Measurements from ENCODE around the gene COX20.
"Not testable (repeated sequence)": the region's sequence is repeated elsewhere in the genome, so short reads cannot be mapped to it uniquely, and the experiment has no call there.

Gene COX20

GRCh38 chr1:244835276-244836134 lies at the start of gene COX20:
Gene COX20, plus strand, starts transcription at chr1:244835658. Its CDS starts 57 bp downstream, at chr1:244835715.
- peak; percentile 89 to 91 for DNase-seq

GRCh38 chr1:244788493-244789275 lies 46.8 kb upstream of the COX20 start:
- no peak for DNase-seq

GRCh38 chr1:244789276-244789580 lies 46.2 kb upstream of the COX20 start:
- DNase-seq, result no peak

GRCh38 chr1:244789731-244790130 lies 45.7 kb upstream of the COX20 start:
- no peak for DNase-seq

GRCh38 chr1:244791061-244791460 lies 44.4 kb upstream of the COX20 start:
- no peak for DNase-seq

- DNase-seq, result no peak
Measured at GRCh38 chr1:244792188-244792850, 43.1 kb upstream of the COX20 start.

- DNase-seq, result no peak
Measured at GRCh38 chr1:244794071-244794470, 41.4 kb upstream of the COX20 start.

DNA sequence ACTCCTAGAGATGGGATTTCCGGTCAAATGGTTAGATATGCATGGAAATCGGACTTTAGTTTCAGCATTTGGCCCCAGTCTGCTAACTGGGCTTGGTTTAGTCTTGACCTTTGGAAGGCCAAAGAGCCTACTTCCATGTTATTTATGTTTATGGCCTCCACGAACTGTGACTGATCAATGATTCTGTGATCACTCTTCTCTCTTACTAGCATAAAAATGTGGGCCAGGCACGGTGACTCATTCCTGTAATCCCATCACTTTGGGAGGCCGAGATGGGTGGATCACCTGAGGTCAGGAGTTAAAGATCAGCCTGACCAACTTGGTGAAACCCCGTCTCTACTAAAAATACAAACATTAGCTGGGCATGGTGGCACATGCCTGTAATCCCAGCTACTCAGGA lies 40.9 kb upstream of the COX20 start:
- not testable (repeated sequence) for DNase-seq

GRCh38 chr1:244796719-244797406 lies 38.6 kb upstream of the COX20 start:
- peak; percentile 59 to 66 for DNase-seq

DNA sequence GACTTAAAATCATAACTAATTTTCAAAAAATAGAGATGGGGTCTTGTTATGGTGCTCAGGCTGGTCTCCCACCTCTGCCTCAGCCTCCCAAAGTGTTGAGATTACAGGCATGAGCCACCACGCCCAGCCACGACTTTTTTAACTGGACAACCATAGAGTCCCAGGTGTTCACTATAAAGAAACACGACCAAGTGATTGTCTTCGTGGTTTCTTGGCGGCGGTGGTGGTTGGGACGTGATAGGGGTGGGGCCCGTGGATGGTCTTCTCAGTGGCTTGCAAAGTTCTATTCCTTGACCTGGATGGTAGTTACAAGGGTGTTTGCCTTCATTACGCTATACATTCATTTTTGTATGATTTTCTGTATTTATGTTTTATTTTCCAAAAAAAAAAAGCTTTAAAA lies 34.6 kb upstream of the COX20 start:
- DNase-seq, result no peak

- DNase-seq, result peak; percentile 43 to 51
Measured at GRCh38 chr1:244801246-244801645, 34.2 kb upstream of the COX20 start.

DNA sequence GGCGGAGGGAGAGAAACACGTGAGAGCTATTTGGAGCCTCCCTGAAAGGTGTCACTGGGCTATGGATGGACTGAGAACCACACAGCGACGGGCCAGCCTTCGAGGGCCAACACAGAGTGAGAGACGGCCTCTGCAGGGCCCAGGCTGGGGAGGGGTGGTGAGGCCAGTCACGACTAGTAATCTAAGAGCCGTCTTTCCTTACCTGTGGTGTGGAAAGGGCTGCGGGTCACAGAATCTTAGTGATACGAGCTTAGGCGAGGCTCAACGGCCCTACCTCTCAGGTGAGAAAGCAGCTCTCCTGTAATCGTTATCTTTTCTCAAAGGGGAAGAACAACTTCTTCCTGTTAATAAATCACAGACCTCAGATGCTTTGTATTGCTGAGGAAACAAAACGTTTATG lies 33.4 kb upstream of the COX20 start:
- DNase-seq, result no peak

DNA sequence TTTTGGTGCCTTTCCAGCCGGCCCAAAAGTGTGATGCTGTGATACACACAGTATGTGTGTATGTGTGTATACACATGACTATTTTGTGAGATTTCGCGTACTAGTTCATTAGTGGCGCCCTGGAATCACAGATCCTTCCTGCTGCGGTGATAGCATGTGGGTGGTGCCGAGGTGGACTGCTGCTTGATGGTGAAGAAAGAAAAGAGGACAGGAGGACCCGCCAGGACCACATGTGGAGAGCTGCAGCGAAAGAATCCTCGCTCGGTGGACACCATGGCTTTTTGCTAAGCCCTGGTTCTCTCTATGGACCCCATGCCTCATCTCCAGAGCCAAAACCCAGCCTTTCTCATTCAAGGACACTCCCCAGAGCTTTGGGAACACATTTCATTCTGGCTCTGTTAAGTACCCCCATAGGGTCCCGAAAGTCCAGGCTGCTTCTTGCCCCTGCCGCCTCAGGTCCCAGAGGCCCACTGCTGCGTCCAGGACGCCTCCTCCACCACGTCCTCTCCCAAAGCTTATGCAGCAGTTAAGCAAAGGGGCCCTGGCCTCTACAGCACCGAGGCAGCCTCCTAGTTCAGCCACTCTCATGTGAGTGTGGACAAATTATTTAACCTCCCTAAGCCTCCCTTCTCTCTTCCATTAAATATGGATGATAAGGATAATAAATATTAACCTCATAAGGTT lies 32.8 kb upstream of the COX20 start:
- DNase-seq, result no peak

DNA sequence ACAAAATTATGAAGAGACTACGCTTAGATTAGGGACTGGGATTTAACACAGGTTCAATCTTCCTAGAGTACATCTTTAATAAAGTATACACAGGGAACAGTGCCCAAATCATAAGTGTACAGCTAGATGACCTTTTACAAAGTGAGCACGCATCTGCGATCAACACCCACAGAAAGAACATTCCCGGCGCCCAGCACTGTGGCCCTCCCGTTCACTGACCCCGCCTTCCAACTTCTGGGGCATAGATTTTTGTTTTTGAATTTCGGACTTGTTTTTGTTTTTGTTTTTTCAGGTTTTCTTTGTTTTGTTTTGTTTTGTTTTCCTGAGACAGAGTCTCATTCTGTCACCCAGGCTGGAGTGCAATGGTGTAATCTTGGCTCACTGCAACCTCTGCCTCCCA lies 30.6 kb upstream of the COX20 start:
- DNase-seq, result no peak

DNA sequence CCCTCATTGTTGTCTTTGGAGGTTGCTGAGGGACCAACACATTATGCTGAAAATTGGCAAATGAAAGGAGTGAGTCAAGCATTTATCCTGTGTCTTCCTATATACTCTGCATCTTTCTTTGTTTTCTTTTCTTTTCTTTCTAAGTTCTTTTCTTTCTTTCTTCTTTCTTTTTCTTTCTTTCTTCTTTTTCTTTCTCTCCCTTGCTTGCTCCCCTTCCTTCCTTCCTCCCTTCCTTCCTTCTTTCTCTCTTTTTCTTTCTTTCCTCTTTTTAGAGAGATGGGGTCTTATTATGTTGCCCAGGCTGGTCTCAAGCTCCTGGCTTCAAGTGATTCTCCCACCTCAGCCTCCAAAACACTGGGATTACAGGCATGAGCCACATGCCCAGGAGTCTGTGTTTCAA lies 28.3 kb upstream of the COX20 start:
- DNase-seq, result no peak

DNA sequence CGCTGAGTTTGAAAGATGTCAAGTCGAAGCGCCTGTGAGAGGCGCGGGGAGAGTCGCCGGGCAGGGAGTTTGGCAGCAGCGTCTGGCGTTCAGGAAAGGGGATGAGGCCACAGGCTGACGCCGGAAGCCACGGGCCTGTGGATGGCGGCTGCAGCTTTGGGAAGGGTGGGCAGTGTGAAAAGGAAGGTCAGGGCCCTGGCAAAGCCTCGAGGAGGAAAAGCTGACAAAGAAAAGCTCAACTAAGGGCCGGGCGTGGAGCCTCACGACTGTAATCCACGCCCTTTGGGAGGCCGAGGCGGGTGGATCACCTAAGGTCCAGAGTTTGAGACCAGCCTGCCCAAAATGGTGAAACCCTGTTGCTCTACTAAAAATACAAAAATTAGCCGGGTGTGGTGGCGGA lies 25.2 kb upstream of the COX20 start:
- DNase-seq, result no peak

DNA sequence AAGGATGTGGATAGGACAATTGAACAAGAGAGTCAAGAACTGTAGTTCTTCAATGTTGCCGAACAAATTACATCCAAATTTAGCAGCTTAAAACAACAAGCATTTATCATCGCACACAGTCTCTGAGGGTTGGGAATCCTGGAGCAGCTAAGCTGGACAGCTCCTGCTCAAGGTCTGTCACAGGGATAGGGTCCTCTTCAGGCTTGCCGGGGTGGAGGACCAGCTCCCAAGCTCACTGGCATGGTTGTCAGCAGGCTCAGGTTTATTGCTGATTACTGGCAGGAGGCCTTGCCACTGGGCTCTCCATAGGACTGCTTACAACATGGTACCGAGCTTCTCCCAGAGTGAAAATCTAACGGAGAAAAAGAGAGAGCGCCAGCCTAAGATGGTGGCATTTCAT lies 22.1 kb upstream of the COX20 start:
- no peak for DNase-seq

GRCh38 chr1:244815600-244816099 lies 19.8 kb upstream of the COX20 start:
- DNase-seq, result no peak

- no peak for DNase-seq
Measured at GRCh38 chr1:244817415-244817894, 18.0 kb upstream of the COX20 start.

GRCh38 chr1:244820131-244820530 lies 15.3 kb upstream of the COX20 start:
- no peak for DNase-seq

DNA sequence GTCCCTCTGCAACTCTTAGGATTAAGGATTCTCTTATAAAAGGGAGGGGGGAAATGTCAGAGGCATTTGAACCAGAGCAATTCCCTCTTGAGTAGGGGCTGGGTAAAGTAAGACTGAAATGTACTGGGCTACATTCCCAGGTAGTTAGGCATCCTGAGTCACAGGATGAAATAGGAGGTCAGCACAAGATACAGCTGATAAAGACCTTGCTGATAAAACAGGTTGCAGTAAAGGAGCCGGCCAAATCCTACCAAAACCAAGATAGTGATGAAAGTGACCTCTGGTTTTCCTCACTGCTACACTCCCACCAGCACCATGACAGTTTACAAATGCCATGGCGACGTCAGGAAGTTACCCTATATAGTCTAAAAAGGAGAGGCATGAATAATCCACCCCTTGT lies 14.3 kb upstream of the COX20 start:
- DNase-seq, result no peak

DNA sequence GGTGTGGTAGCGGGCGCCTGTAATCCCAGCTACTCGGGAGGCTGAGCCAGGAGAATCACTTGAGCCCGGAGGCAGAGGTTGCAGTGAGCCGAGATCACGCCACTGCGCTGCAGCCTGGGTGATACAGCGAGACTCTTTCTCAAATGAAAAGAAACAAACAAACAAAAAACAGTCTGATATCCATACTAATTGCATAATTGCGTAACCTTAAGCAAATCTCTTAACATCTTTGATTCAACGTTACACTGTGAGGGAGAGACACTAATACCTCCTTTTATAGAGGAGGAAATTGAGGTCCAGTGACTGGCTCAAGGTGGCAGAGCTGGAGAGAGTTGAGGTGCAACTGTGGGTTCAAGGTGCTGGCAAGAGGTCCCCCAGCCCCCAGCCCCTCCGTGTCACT lies 12.6 kb upstream of the COX20 start:
- DNase-seq, result no peak

Data from stimulated activated CD4-positive, alpha-beta T cell treated with anti-CD3 and anti-CD28 coated beads, Interleukin-2, amount 100 ng/mL, for 24 hours (primary cell).